ENCODE measurements around the gene GDI1.

DNA sequence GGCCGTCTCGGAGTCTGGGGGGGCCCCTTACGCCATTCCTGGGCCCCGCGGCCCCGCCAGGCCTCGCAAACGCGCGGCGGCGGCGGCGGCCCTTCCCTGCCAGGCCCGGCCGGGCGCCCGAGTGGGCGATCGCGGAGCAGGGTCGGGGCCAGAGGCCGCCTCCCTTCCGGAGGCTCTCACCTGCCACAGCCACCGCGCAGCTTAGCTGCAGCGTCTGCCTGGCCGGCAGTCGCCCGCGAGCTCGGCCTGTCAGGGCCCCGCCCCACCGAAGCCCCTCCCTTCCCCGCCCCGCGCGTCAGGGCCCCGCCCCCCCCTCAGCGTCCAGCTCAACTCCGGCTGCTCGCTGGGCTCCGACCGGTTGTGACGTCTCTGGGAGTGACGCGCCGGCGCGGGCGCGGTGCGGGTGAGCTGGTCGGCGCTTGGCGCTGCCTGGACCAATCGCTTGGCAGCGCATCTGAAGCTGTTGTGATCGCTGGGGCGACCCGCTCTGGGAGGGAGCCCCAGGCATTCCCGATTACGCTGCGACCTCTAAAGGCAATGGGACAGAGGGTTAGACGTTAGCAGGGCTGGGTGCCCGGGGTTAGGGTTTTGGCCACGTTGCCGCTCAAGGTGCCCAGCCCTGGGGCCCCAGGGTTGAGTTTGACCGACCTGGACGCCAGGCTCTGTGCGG is 53.6 kb downstream of the GDI1 start, which contains the start of gene SLC10A3:
- TF ChIP-seq, protein P1, sequence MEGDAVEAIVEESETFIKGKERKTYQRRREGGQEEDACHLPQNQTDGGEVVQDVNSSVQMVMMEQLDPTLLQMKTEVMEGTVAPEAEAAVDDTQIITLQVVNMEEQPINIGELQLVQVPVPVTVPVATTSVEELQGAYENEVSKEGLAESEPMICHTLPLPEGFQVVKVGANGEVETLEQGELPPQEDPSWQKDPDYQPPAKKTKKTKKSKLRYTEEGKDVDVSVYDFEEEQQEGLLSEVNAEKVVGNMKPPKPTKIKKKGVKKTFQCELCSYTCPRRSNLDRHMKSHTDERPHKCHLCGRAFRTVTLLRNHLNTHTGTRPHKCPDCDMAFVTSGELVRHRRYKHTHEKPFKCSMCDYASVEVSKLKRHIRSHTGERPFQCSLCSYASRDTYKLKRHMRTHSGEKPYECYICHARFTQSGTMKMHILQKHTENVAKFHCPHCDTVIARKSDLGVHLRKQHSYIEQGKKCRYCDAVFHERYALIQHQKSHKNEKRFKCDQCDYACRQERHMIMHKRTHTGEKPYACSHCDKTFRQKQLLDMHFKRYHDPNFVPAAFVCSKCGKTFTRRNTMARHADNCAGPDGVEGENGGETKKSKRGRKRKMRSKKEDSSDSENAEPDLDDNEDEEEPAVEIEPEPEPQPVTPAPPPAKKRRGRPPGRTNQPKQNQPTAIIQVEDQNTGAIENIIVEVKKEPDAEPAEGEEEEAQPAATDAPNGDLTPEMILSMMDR (IDR thresholded peaks at IDR 0.05), result no peak
- peak; percentile 78 for TF ChIP-seq POLR2A (IDR thresholded peaks at IDR 0.05)
